DLD1 (cell line): Measurements from ENCODE around the gene ALK.

ENCODE experiments used
- in situ Hi-C: cut with HindIII; loops from 2 replicates; pipeline ENCODE4 v1.10.0; 2017; ENCODE audit warnings: low sequenced_read_pairs

Gene ALK

GRCh38 chr2:29723255-29724001 is 198.0 kb downstream of the ALK start:
- in situ Hi-C loops: no loop called here

- in situ Hi-C loops: no loop called here
Measured at GRCh38 chr2:29719639-29720038, 201.7 kb downstream of the ALK start.

GRCh38 chr2:29718076-29718686 is 203.2 kb downstream of the ALK start:
- in situ Hi-C loops: no loop called here

GRCh38 chr2:29715655-29716054 is 205.7 kb downstream of the ALK start:
- in situ Hi-C loops: no loop called here

GRCh38 chr2:29714333-29714732 is 207.1 kb downstream of the ALK start:
- in situ Hi-C loops: no loop called here

- in situ Hi-C loops: no loop called here
Measured at GRCh38 chr2:29706171-29706720, 215.1 kb downstream of the ALK start.

- in situ Hi-C loops: no loop called here
Measured at GRCh38 chr2:29705616-29706015, 215.8 kb downstream of the ALK start.

GRCh38 chr2:29703336-29703735 is 218.1 kb downstream of the ALK start:
- in situ Hi-C loops: no loop called here

- in situ Hi-C loops: no loop called here
Measured at GRCh38 chr2:29702276-29702675, 219.1 kb downstream of the ALK start.

GRCh38 chr2:29700560-29700959 is 220.8 kb downstream of the ALK start:
- in situ Hi-C loops: no loop called here

GRCh38 chr2:29699045-29699444 is 222.3 kb downstream of the ALK start:
- in situ Hi-C loops: no loop called here

- in situ Hi-C loops: no loop called here
Measured at GRCh38 chr2:29698216-29698615, 223.2 kb downstream of the ALK start.

- in situ Hi-C loops: no loop called here
Measured at GRCh38 chr2:29697715-29698114, 223.7 kb downstream of the ALK start.

GRCh38 chr2:29697181-29697580 is 224.2 kb downstream of the ALK start:
- in situ Hi-C loops: no loop called here

- in situ Hi-C loops: no loop called here
Measured at GRCh38 chr2:29694741-29695140, 226.6 kb downstream of the ALK start.

- in situ Hi-C loops: no loop called here
Measured at GRCh38 chr2:29691391-29691950, 229.9 kb downstream of the ALK start.

GRCh38 chr2:29689666-29690065 is 231.7 kb downstream of the ALK start:
- in situ Hi-C loops: no loop called here

GRCh38 chr2:29688429-29688828 is 233.0 kb downstream of the ALK start:
- in situ Hi-C loops: no loop called here

GRCh38 chr2:29687121-29687520 is 234.3 kb downstream of the ALK start:
- in situ Hi-C loops: no loop called here

GRCh38 chr2:29676886-29677453 is 244.4 kb downstream of the ALK start:
- in situ Hi-C loops: no loop called here

- in situ Hi-C loops: no loop called here
Measured at GRCh38 chr2:29664578-29664977, 256.8 kb downstream of the ALK start.

- in situ Hi-C loops: no loop called here
Measured at GRCh38 chr2:29663268-29663667, 258.1 kb downstream of the ALK start.
